Common myeloid progenitor, CD34-positive (primary cell): ENCODE measurements around the gene LIPC.

ENCODE experiments used
- CTCF ChIA-PET: fragments of 350-600 bp; sonication (Branson Sonifier 250); formaldehyde crosslinking; loops from one replicate; lab custom pipeline; 2021; ENCODE audit warnings: antibody characterized with exemption; lab: Charles Lee
- POLR2A ChIA-PET: fragments of 350-600 bp; sonication (Branson Sonifier 250); formaldehyde crosslinking; loops from one replicate; lab custom pipeline; 2021; ENCODE audit warnings: antibody characterized with exemption; lab: Charles Lee
- DNase-seq, 3 donors: peaks; one replicate each; pipeline versions ENCODE4 v3.0.0 to v3.0.0-alpha.2; 2013
- H3K27ac ChIP-seq, 2 experiments: 1 replicate in 1 of 2; 2 replicates in 1 of 2; pipeline ENCODE4 v1.7.0; 2013; ENCODE audit warnings: inconsistent platforms in 2 of 2, low read length in 2 of 2, mild to moderate bottlenecking in 2 of 2, low read depth in 1 of 2, moderate library complexity in 1 of 2; ENCODE audit not compliant: severe bottlenecking in 2 of 2, insufficient read depth in 1 of 2, poor library complexity in 1 of 2
- H3K27me3 ChIP-seq, 5 experiments: replicated peaks in 2 of 5; 1 replicate in 3 of 5; 2 replicates in 2 of 5; pipeline versions ENCODE4 v1.6.1 to v1.7.0; 2013; ENCODE audit warnings: low read length in 4 of 5, mild to moderate bottlenecking in 2 of 5, moderate library complexity in 2 of 5, inconsistent platforms in 1 of 5; ENCODE audit not compliant: insufficient read depth in 5 of 5, control insufficient read depth in 4 of 5
- H3K36me3 ChIP-seq, 4 experiments: 1 replicate in 2 of 4; 2 replicates in 2 of 4; pipeline versions ENCODE4 v1.6.1 to v1.7.0; 2013; ENCODE audit warnings: low read length in 3 of 4, control low read depth in 1 of 4, mild to moderate bottlenecking in 1 of 4; ENCODE audit not compliant: control insufficient read depth in 4 of 4, insufficient read depth in 4 of 4
- H3K4me1 ChIP-seq, 4 experiments: 1 replicate in 3 of 4; 2 replicates in 1 of 4; pipeline versions ENCODE4 v1.6.1 to v1.7.1; 2013; ENCODE audit warnings: low read length in 3 of 4, mild to moderate bottlenecking in 3 of 4, control low read depth in 1 of 4, inconsistent platforms in 1 of 4, moderate library complexity in 1 of 4; ENCODE audit not compliant: control insufficient read depth in 4 of 4, insufficient read depth in 4 of 4; ENCODE audit errors: control extremely low read depth in 1 of 4
- H3K4me3 ChIP-seq, 7 experiments: 1 replicate in 4 of 7; 2 replicates in 3 of 7; pipeline versions ENCODE4 v1.5.1 to v1.7.0; 2013; ENCODE audit warnings: mild to moderate bottlenecking in 7 of 7, low read length in 6 of 7, moderate library complexity in 6 of 7, inconsistent platforms in 2 of 7, low read depth in 2 of 7, control low read depth in 1 of 7; ENCODE audit not compliant: insufficient read depth in 4 of 7, control insufficient read depth in 1 of 7; ENCODE audit errors: extremely low read depth in 1 of 7
- H3K9me3 ChIP-seq, 5 experiments: 1 replicate in 4 of 5; 2 replicates in 1 of 5; pipeline versions ENCODE4 v1.6.1 to v1.7.1; 2013; ENCODE audit warnings: low read length in 4 of 5, mild to moderate bottlenecking in 2 of 5, inconsistent platforms in 1 of 5, low read depth in 1 of 5, moderate library complexity in 1 of 5; ENCODE audit not compliant: control insufficient read depth in 4 of 5, insufficient read depth in 2 of 5; ENCODE audit errors: control extremely low read depth in 1 of 5
- WGBS: methylation state at CpG from one replicate; pipeline ENCODE4 v1.1.5; 2013; ENCODE audit not compliant: insufficient coverage; 5-methylcytosine and 5-hydroxymethylcytosine counted together

Gene LIPC

GRCh38 chr15:58530056-58530590 lies 98.3 kb downstream of the LIPC start:
- Histone ChIP-seq H3K27ac (no peak overlapping the region), H3K4me1 (peaks cover 0 to 7% (median 0%) of the 10 kb centered on the region in 4 experiments), H3K36me3 (no peaks in the 10 kb centered on the region), H3K9me3 (no peaks in the 10 kb centered on the region), H3K4me3 (no peak overlapping the region), H3K27me3 (no peaks in the 10 kb centered on the region)
- 93% methylated on average over 5 of the region's 7 CpGs for WGBS
- DNase-seq: no peak
- ChIA-PET POLR2A (interaction anchor here (0.5 kb wide), 1 partner anchor 243 kb away, joined by 6 read pairs; no protein-coding TSS in a partner anchor), CTCF (no interaction called here)

- no peak overlapping the region for H3K4me3 ChIP-seq
- H3K27ac ChIP-seq: no peak overlapping the region
- no peaks in the 10 kb centered on the region for H3K27me3 ChIP-seq
- WGBS: 100% methylated on average over 2 of the region's 3 CpGs
- no peaks in the 10 kb centered on the region for H3K36me3 ChIP-seq
- DNase-seq: no peak
- H3K4me1 ChIP-seq: no peaks in the 10 kb centered on the region
- CTCF ChIA-PET: interaction anchor here (1.0 kb wide), 1 partner anchor 56 kb away, joined by 5 read pairs; no protein-coding TSS in a partner anchor
- no peaks in the 10 kb centered on the region for H3K9me3 ChIP-seq
- POLR2A ChIA-PET: no interaction called here
These were observed 100.3 kb downstream of the LIPC start for GRCh38 chr15:58532126-58532525.

GRCh38 chr15:58534556-58534955 lies 102.8 kb downstream of the LIPC start:
- ChIA-PET POLR2A (no interaction called here), CTCF (no interaction called here)
- H3K4me3 ChIP-seq: no peak overlapping the region
- no peaks in the 10 kb centered on the region for H3K4me1 ChIP-seq
- WGBS: 100% methylated on average over 1 of the region's 1 CpG
- H3K27ac ChIP-seq: no peak overlapping the region
- no peaks in the 10 kb centered on the region for H3K9me3 ChIP-seq
- H3K27me3 ChIP-seq: no peaks in the 10 kb centered on the region
- H3K36me3 ChIP-seq: no peaks in the 10 kb centered on the region
- no peak for DNase-seq

GRCh38 chr15:58535337-58535736 lies 103.5 kb downstream of the LIPC start:
- Histone ChIP-seq H3K9me3 (no peaks in the 10 kb centered on the region), H3K36me3 (no peaks in the 10 kb centered on the region), H3K4me1 (no peaks in the 10 kb centered on the region), H3K27ac (no peak overlapping the region), H3K27me3 (no peaks in the 10 kb centered on the region), H3K4me3 (no peak overlapping the region)
- WGBS: 83% methylated on average over 3 of the region's 5 CpGs
- ChIA-PET CTCF (interaction anchor here (0.8 kb wide), 1 partner anchor 54 kb away, joined by 3 read pairs; no protein-coding TSS in a partner anchor), POLR2A (no interaction called here)
- DNase-seq: no peak

GRCh38 chr15:58535894-58536293 lies 104.1 kb downstream of the LIPC start:
- DNase-seq: no peak
- Histone ChIP-seq H3K4me1 (no peaks in the 10 kb centered on the region), H3K27me3 (no peaks in the 10 kb centered on the region), H3K9me3 (no peaks in the 10 kb centered on the region), H3K36me3 (no peaks in the 10 kb centered on the region), H3K4me3 (no peak overlapping the region), H3K27ac (no peak overlapping the region)
- ChIA-PET CTCF (no interaction called here), POLR2A (no interaction called here)
- WGBS: 98% methylated on average over 6 of the region's 6 CpGs

GRCh38 chr15:58536414-58536813 lies 104.6 kb downstream of the LIPC start:
- ChIA-PET POLR2A (no interaction called here), CTCF (no interaction called here)
- no peaks in the 10 kb centered on the region for H3K4me1 ChIP-seq
- H3K4me3 ChIP-seq: no peak overlapping the region
- 98% methylated on average over 4 of the region's 4 CpGs for WGBS
- DNase-seq: no peak
- H3K27me3 ChIP-seq: no peaks in the 10 kb centered on the region
- H3K36me3 ChIP-seq: no peaks in the 10 kb centered on the region
- no peaks in the 10 kb centered on the region for H3K9me3 ChIP-seq
- H3K27ac ChIP-seq: no peak overlapping the region

- 94% methylated on average over 7 of the region's 9 CpGs for WGBS
- POLR2A ChIA-PET: no interaction called here
- Histone ChIP-seq H3K36me3 (no peaks in the 10 kb centered on the region), H3K9me3 (no peaks in the 10 kb centered on the region), H3K4me1 (no peaks in the 10 kb centered on the region), H3K4me3 (no peak overlapping the region), H3K27me3 (no peaks in the 10 kb centered on the region), H3K27ac (no peak overlapping the region)
- CTCF ChIA-PET: no interaction called here
- DNase-seq: no peak
These were observed 105.2 kb downstream of the LIPC start for GRCh38 chr15:58537033-58537432.
